Endodermal cell (in vitro differentiated cells): ENCODE results near the gene IPMK. TPM values are rescaled to one million over a fixed set of nuclear protein-coding genes. Genes with fewer than 3 reads are reported as not detected.

Source experiments
- DNase-seq: peaks from one replicate; pipeline ENCODE4 v3.0.0-alpha.2; 2017
- H3K27ac ChIP-seq: 2 replicates; pipeline ENCODE4 v1.5.1; 2013; ENCODE audit warnings: mild to moderate bottlenecking, low read depth, low read length, moderate library complexity
- H3K27me3 ChIP-seq: 2 replicates; pipeline ENCODE4 v1.6.1; 2013; ENCODE audit warnings: mild to moderate bottlenecking, low read length, moderate library complexity; ENCODE audit not compliant: insufficient read depth, control insufficient read depth, poor library complexity, severe bottlenecking
- H3K36me3 ChIP-seq: 2 replicates; pipeline ENCODE4 v1.7.0; 2013; ENCODE audit warnings: mild to moderate bottlenecking, low read length, moderate library complexity; ENCODE audit not compliant: control insufficient read depth, insufficient read depth
- H3K4me1 ChIP-seq: one replicate; pipeline ENCODE4 v1.7.0; 2013; ENCODE audit warnings: low read length; ENCODE audit not compliant: control insufficient read depth, insufficient read depth
- H3K4me3 ChIP-seq: 2 replicates; pipeline ENCODE4 v1.5.1; 2013; ENCODE audit warnings: mild to moderate bottlenecking, low read length, moderate library complexity
- H3K9ac ChIP-seq: 2 replicates; pipeline ENCODE4 v1.6.1; 2013; ENCODE audit warnings: mild to moderate bottlenecking, low read length, moderate library complexity; ENCODE audit not compliant: poor library complexity, severe bottlenecking; ENCODE audit errors: extremely low read depth
- H3K9me3 ChIP-seq: 2 replicates; pipeline ENCODE4 v1.6.1; 2013; ENCODE audit warnings: mild to moderate bottlenecking, low read length, moderate library complexity; ENCODE audit not compliant: control insufficient read depth
- H3K27ac Mint-ChIP-seq: 2 replicates; pipeline ENCODE4 v1.8.0; 2020; ENCODE audit warnings: mixed read lengths
- H3K27me3 Mint-ChIP-seq: 2 replicates; pipeline ENCODE4 v1.8.0; 2021; ENCODE audit warnings: mild to moderate bottlenecking, mixed read lengths; ENCODE audit not compliant: insufficient read depth
- H3K36me3 Mint-ChIP-seq: 2 replicates; pipeline ENCODE4 v1.8.0; 2020; ENCODE audit warnings: low read depth, mixed read lengths
- H3K4me1 Mint-ChIP-seq: 2 replicates; pipeline ENCODE4 v1.8.0; 2020; ENCODE audit warnings: mixed read lengths
- H3K4me3 Mint-ChIP-seq: 2 replicates; pipeline ENCODE4 v1.8.0; 2020; ENCODE audit warnings: mild to moderate bottlenecking, moderate library complexity, mixed read lengths
- H3K9me3 Mint-ChIP-seq: 2 replicates; pipeline ENCODE4 v1.8.0; 2020; ENCODE audit warnings: mild to moderate bottlenecking, mixed read lengths
- CTCF ChIP-seq: fragments of 200-600 bp; sonication (generic); conservative IDR thresholded peaks from 2 replicates; pipeline ENCODE4 v1.5.0; 2021; ENCODE audit warnings: antibody characterized with exemption, mild to moderate bottlenecking
- WGBS, 2 experiments: methylation state at CpG; one replicate each; pipeline versions ENCODE4 v1.1.5 to v1.1.7; 2013; ENCODE audit warnings: missing lambda C conversion rate in 2 of 2, mixed read lengths in 1 of 2; ENCODE audit not compliant: insufficient coverage in 1 of 2, insufficient read length in 1 of 2; 5-methylcytosine and 5-hydroxymethylcytosine counted together
- total RNA-seq, 2 donors: library from RNA; stranded (reverse); fragmentation: NEBNext Ultra II Directional in 1 of 2; extraction: Animal tissue kit (Norgen Biotek cat#: 25700) in 1 of 2; gene quantifications; 2 replicates in 1 of 2; 3 replicates in 1 of 2; pipeline ENCODE4 v1.2.1, GENCODE V29; 2021

IPMK gene
- total RNA-seq, 2 donors from 2014 or later = 9.3 to 9.4 TPM

- Mint-ChIP-seq H3K9me3 (no peaks in the 10 kb centered on the region), H3K27me3 (no peaks in the 10 kb centered on the region)
Measured at GRCh38 chr10:58269782-58270290, 2.1 kb upstream of the IPMK start.

GRCh38 chr10:58268946-58269781 lies 1.5 kb upstream of the IPMK start, which contains the start of gene CISD1:
Gene CISD1, plus strand, starts transcription at chr10:58269162. Its CDS starts 112 bp downstream, at chr10:58269274.
- H3K4me1 ChIP-seq = peaks cover 4% of the 10 kb centered on the region
- Mint-ChIP-seq H3K4me3 (peak within 1 kb of the TSS; percentile 89), H3K27me3 (no peaks in the 10 kb centered on the region), H3K27ac (peak within 1 kb of the TSS; percentile 98), H3K4me1 (peaks cover 22% of the 10 kb centered on the region), H3K9me3 (no peaks in the 10 kb centered on the region), H3K36me3 (peaks cover 9% of the 10 kb centered on the region)
- peak; percentile 99 for DNase-seq
- H3K4me3 ChIP-seq = peak within 1 kb of the TSS; percentile 89
- H3K36me3 ChIP-seq = no peaks in the 10 kb centered on the region
- H3K9me3 ChIP-seq = no peaks in the 10 kb centered on the region
- H3K27ac ChIP-seq = peak within 1 kb of the TSS; percentile 39
- no peak for TF ChIP-seq CTCF
- H3K27me3 ChIP-seq = no peaks in the 10 kb centered on the region
- WGBS, 2 experiments = 0 to 1% methylated on average over 11 to 66 of the region's 66 CpGs
- peak within 1 kb of the TSS; percentile 62 for H3K9ac ChIP-seq

More at GRCh38 chr10:58269782-58270290, 2.1 kb upstream of the IPMK start:
- Histone ChIP-seq H3K9ac (peak overlapping the region; percentile 62), H3K4me1 (peaks cover 3% of the 10 kb centered on the region), H3K27me3 (no peaks in the 10 kb centered on the region), H3K36me3 (no peaks in the 10 kb centered on the region), H3K4me3 (peak overlapping the region; percentile 89), H3K27ac (no peak overlapping the region), H3K9me3 (no peaks in the 10 kb centered on the region)
- Mint-ChIP-seq H3K4me3 (peak overlapping the region; percentile 89), H3K4me1 (peaks cover 18% of the 10 kb centered on the region), H3K27ac (peak overlapping the region; percentile 98), H3K36me3 (peaks cover 9% of the 10 kb centered on the region)
- no peak for TF ChIP-seq CTCF
- WGBS, 2 experiments = 0 to 12% methylated on average over 6 to 12 of the region's 12 CpGs
- DNase-seq = no peak

GRCh38 chr10:58268454-58268945 lies 806 bp upstream of the IPMK start:
- Mint-ChIP-seq H3K4me1 (peaks cover 22% of the 10 kb centered on the region), H3K9me3 (no peaks in the 10 kb centered on the region), H3K27ac (peak overlapping the region; percentile 98), H3K27me3 (no peaks in the 10 kb centered on the region), H3K4me3 (peak overlapping the region; percentile 89), H3K36me3 (peaks cover 9% of the 10 kb centered on the region)
- 0% methylated on average over 8 to 13 of the region's 13 CpGs for WGBS, 2 experiments
- Histone ChIP-seq H3K27me3 (no peaks in the 10 kb centered on the region), H3K9me3 (no peaks in the 10 kb centered on the region), H3K4me1 (peaks cover 4% of the 10 kb centered on the region), H3K27ac (peak overlapping the region; percentile 19), H3K4me3 (peak overlapping the region; percentile 86), H3K9ac (peak overlapping the region; percentile 29), H3K36me3 (no peaks in the 10 kb centered on the region)
- DNase-seq = no peak
- TF ChIP-seq CTCF = no peak
